ENCODE data around the gene GLA. TPM values are rescaled to one million over a fixed set of nuclear protein-coding genes. Genes with fewer than 3 reads are reported as not detected.

Gene GLA
- total and polyA plus RNA-seq, 2 of the 13 experiments (the other 11 are each of a cell fraction or from before 2014, with no cell fraction given) = 31.4 to 59.3 TPM

DNA sequence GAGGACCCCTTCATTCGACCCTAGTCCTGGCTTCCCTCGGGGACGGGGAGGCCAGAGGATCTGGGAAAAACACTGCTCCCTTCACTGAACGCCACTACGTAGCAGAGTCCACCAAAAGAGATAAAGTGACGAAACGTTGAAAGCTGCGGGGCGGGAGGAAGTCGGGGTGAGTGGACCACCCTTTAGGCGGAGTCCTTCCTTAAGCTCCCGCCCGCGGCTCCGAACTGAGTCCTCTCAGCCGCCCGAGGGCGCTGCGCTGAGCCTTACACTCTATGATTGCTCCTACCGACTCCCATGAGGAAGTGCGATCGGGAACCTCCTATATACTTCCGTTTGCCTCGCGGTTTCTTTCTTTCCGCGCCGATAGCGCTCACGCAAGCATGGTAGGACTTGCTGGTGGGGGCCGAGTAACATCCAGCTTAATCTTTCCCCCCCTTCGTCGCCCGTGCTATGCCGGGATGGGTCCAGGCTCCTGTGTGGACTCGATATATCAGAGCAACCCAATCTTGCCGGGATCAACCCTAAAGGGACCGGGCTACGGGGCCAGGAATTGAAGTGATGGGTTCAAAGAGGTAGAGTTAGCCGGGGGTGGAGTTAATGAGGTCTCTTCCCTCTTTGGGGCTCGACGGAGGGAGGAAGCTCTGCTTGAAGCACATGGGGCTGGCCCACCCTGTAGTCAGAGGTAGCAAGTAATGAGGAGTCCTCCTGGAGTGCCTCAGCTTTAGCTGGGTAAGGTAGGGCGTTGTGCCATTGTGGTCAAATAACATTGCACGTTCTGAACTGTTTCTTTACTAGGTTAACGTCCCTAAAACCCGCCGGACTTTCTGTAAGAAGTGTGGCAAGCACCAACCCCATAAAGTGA is 16.8 kb downstream of the GLA start, which contains the start of gene RPL36A (continued):
- TF ChIP-seq, protein P1, sequence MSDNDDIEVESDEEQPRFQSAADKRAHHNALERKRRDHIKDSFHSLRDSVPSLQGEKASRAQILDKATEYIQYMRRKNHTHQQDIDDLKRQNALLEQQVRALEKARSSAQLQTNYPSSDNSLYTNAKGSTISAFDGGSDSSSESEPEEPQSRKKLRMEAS (IDR thresholded peaks at IDR 0.05) = peak; percentile 72
- TF ChIP-seq TRIM24 (CRISPR knock-in tag; IDR thresholded peaks at IDR 0.05) (no peak), MXI1 (IDR thresholded peaks at IDR 0.05; ENCODE audit: borderline replicate concordance, low read depth, low read length) (peak; percentile 62; the same call in 2 of the 3 replicates), IRF2 (CRISPR knock-in tag; IDR thresholded peaks at IDR 0.05) (0 out of 2 replicates have a peak, but pooled peaks have one; percentile 36), YY1 (IDR thresholded peaks at IDR 0.05; ENCODE audit: insufficient read depth, insufficient replicate concordance, low read depth, low read length) (peak; percentile 11), MYC (CRISPR knock-in tag; IDR thresholded peaks at IDR 0.05; ENCODE audit: borderline replicate concordance) (peak; percentile 95), GABPB1 (CRISPR knock-in tag; IDR thresholded peaks at IDR 0.05) (peak; percentile 92), GABPA (IDR thresholded peaks at IDR 0.05; ENCODE audit: low read depth, low read length) (peak; percentile 64), GABPA (CRISPR knock-in tag; IDR thresholded peaks at IDR 0.05; ENCODE audit: low read depth) (peak; percentile 92), HDAC6 (IDR thresholded peaks at IDR 0.05; ENCODE audit: low read depth, low read length) (no peak), ZNF772 (CRISPR knock-in tag; IDR thresholded peaks at IDR 0.05) (peak; percentile 64; the same call in 1 of the 2 replicates), TAF1 (CRISPR knock-in tag; IDR thresholded peaks at IDR 0.05) (peak; percentile 83; the same call in 1 of the 2 replicates), ZNF556 (CRISPR knock-in tag; IDR thresholded peaks at IDR 0.05; ENCODE audit: borderline replicate concordance) (no peak), ZNF552 (CRISPR knock-in tag; IDR thresholded peaks at IDR 0.05; ENCODE audit: borderline replicate concordance) (0 out of 2 replicates have a peak, but pooled peaks have one; percentile 22), POGZ (CRISPR knock-in tag; IDR thresholded peaks at IDR 0.05) (peak; percentile 81), POLR2AphosphoS2 (IDR thresholded peaks at IDR 0.05; ENCODE audit: low read depth, low read length) (0 out of 2 replicates have a peak, but pooled peaks have one; percentile 61), ZNF350 (CRISPR knock-in tag; IDR thresholded peaks at IDR 0.05; ENCODE audit: borderline replicate concordance, low read depth) (peak; percentile 73; the same call in 1 of the 2 replicates)
- TF ChIP-seq, protein P2, sequence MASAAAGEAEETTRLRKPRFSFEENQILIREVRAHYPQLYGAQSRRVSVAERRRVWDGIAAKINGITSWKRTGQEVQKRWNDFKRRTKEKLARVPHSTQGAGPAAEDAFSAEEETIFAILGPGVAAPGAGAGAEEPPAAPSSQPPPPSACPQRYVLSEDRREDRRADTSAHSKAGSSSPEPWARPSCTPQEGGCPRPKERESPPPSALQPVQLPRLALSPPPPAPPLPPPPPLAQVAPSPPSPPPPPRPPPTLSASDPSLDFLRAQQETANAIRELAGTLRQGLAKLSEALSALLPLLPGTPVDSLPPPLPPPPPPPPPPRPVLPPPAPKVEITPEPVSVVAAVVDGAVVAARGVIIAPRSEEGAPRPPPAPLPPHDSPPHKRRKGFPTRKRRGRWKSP (CRISPR knock-in tag; IDR thresholded peaks at IDR 0.05) = peak; percentile 35; the same call in 1 of the 2 replicates
- TF ChIP-seq, protein P3, sequence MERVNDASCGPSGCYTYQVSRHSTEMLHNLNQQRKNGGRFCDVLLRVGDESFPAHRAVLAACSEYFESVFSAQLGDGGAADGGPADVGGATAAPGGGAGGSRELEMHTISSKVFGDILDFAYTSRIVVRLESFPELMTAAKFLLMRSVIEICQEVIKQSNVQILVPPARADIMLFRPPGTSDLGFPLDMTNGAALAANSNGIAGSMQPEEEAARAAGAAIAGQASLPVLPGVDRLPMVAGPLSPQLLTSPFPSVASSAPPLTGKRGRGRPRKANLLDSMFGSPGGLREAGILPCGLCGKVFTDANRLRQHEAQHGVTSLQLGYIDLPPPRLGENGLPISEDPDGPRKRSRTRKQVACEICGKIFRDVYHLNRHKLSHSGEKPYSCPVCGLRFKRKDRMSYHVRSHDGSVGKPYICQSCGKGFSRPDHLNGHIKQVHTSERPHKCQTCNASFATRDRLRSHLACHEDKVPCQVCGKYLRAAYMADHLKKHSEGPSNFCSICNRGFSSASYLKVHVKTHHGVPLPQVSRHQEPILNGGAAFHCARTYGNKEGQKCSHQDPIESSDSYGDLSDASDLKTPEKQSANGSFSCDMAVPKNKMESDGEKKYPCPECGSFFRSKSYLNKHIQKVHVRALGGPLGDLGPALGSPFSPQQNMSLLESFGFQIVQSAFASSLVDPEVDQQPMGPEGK (CRISPR knock-in tag; IDR thresholded peaks at IDR 0.05) = peak; percentile 64
- TF ChIP-seq, protein P4, sequence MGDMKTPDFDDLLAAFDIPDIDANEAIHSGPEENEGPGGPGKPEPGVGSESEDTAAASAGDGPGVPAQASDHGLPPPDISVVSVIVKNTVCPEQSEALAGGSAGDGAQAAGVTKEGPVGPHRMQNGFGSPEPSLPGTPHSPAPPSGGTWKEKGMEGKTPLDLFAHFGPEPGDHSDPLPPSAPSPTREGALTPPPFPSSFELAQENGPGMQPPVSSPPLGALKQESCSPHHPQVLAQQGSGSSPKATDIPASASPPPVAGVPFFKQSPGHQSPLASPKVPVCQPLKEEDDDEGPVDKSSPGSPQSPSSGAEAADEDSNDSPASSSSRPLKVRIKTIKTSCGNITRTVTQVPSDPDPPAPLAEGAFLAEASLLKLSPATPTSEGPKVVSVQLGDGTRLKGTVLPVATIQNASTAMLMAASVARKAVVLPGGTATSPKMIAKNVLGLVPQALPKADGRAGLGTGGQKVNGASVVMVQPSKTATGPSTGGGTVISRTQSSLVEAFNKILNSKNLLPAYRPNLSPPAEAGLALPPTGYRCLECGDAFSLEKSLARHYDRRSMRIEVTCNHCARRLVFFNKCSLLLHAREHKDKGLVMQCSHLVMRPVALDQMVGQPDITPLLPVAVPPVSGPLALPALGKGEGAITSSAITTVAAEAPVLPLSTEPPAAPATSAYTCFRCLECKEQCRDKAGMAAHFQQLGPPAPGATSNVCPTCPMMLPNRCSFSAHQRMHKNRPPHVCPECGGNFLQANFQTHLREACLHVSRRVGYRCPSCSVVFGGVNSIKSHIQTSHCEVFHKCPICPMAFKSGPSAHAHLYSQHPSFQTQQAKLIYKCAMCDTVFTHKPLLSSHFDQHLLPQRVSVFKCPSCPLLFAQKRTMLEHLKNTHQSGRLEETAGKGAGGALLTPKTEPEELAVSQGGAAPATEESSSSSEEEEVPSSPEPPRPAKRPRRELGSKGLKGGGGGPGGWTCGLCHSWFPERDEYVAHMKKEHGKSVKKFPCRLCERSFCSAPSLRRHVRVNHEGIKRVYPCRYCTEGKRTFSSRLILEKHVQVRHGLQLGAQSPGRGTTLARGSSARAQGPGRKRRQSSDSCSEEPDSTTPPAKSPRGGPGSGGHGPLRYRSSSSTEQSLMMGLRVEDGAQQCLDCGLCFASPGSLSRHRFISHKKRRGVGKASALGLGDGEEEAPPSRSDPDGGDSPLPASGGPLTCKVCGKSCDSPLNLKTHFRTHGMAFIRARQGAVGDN (CRISPR knock-in tag; IDR thresholded peaks at IDR 0.05) = peak; percentile 74

All from HepG2 (cell line).